ENCODE results near the gene TMEM232. TPM values are rescaled to one million over a fixed set of nuclear protein-coding genes. Genes with fewer than 3 reads are reported as not detected.

Gene TMEM232
- total RNA-seq, 1 experiment from 2014 or later: 0.21 TPM

GRCh38 chr5:110442856-110443255 lies 283.6 kb downstream of the TMEM232 start:
- ATAC-seq (no peak), DNase-seq (ENCODE audit: low read depth, low spot score) (no peak)
- Histone ChIP-seq H3K27me3 (ENCODE audit: control insufficient read depth, insufficient read depth, low read length) (no peaks in the 10 kb centered on the region), H3K36me3 (ENCODE audit: control insufficient read depth, insufficient read depth, low read length) (no peaks in the 10 kb centered on the region), H3K4me3 (ENCODE audit: low read depth in 2 of 2, low read length in 2 of 2) (no peak overlapping the region), H3K9me3 (ENCODE audit: control insufficient read depth, insufficient read depth, low read depth, low read length) (no peaks in the 10 kb centered on the region), H3K27ac (ENCODE audit: low read length) (no peak overlapping the region), H3K4me1 (ENCODE audit: control insufficient read depth, insufficient read depth, low read length) (no peaks in the 10 kb centered on the region)
- POLR2A ChIA-PET: no interaction called here
- no peak for TF ChIP-seq REST (IDR thresholded peaks at IDR 0.05; ENCODE audit: insufficient read depth in 1 of 2, low read depth in 2 of 2, low read length in 1 of 2)
- CTCF ChIA-PET: no interaction called here
- intact Hi-C loops (cut with micrococcal nuclease; ENCODE audit: unreplicated experiment) (no loop called here), in situ Hi-C loops (cut with HindIII; ENCODE audit: low pct_unique_long_range_greater_than_20kb, low sequenced_read_pairs) (no loop called here)
- BruUV-seq (replicated peaks): no TSS peak

- Histone ChIP-seq H3K4me3 (ENCODE audit: low read depth in 2 of 2, low read length in 2 of 2) (no peak overlapping the region), H3K36me3 (ENCODE audit: control insufficient read depth, insufficient read depth, low read length) (no peaks in the 10 kb centered on the region), H3K27ac (ENCODE audit: low read length) (no peak overlapping the region), H3K27me3 (ENCODE audit: control insufficient read depth, insufficient read depth, low read length) (no peaks in the 10 kb centered on the region), H3K4me1 (ENCODE audit: control insufficient read depth, insufficient read depth, low read length) (no peaks in the 10 kb centered on the region), H3K9me3 (ENCODE audit: control insufficient read depth, insufficient read depth, low read depth, low read length) (no peaks in the 10 kb centered on the region)
- no TSS peak for BruUV-seq (replicated peaks)
- in situ Hi-C loops (cut with HindIII; ENCODE audit: low pct_unique_long_range_greater_than_20kb, low sequenced_read_pairs) (no loop called here), intact Hi-C loops (cut with micrococcal nuclease; ENCODE audit: unreplicated experiment) (loop anchor here (2.0 kb wide), 1 partner anchor 184 kb away; no protein-coding TSS in a partner anchor)
- DNase-seq (ENCODE audit: low read depth, low spot score) (peak; percentile 22), ATAC-seq (no peak)
- POLR2A ChIA-PET: no interaction called here
- CTCF ChIA-PET: no interaction called here
- no peak for TF ChIP-seq SIN3A (IDR thresholded peaks at IDR 0.05; ENCODE audit: borderline replicate concordance, insufficient read depth, low read depth, low read length)
- no peak for TF ChIP-seq REST (IDR thresholded peaks at IDR 0.05; ENCODE audit: insufficient read depth in 1 of 2, low read depth in 2 of 2, low read length in 1 of 2)
- peak; percentile 52 for TF ChIP-seq CTCF (IDR thresholded peaks at IDR 0.05)
Observed at GRCh38 chr5:110441035-110441434, 285.4 kb downstream of the TMEM232 start.

Measured in Panc1 (cell line).